Cardiac muscle cell (in vitro differentiated cells and primary cell): ENCODE measurements around the gene PSMD8. TPM values are rescaled to one million over a fixed set of nuclear protein-coding genes. Genes with fewer than 3 reads are reported as not detected.
"Not testable (repeated sequence)": the region's sequence is repeated elsewhere in the genome, so short reads cannot be mapped to it uniquely, and the experiment has no call there.

Source experiments
- DNase-seq, 2 donors: peaks; one replicate each; pipeline versions ENCODE4 v3.0.0 to v3.0.0-alpha.2; 2010 to 2017; ENCODE audit warnings: low read depth in 1 of 2, low spot score in 1 of 2
- H3K27ac ChIP-seq: fragments of 200-600 bp; sonication (generic); 2 replicates; pipeline ENCODE4 v1.5.1; 2016
- H3K27me3 ChIP-seq: fragments of 200-600 bp; sonication (generic); 2 replicates; pipeline ENCODE4 v1.6.0; 2016; ENCODE audit warnings: control low read depth
- H3K36me3 ChIP-seq: fragments of 200-600 bp; sonication (generic); 2 replicates; pipeline ENCODE4 v1.5.1; 2016; ENCODE audit warnings: control low read depth
- H3K4me1 ChIP-seq: fragments of 200-600 bp; sonication (generic); 2 replicates; pipeline ENCODE4 v1.8.1; 2017; ENCODE audit warnings: low read depth, mild to moderate bottlenecking, mixed run types
- H3K4me3 ChIP-seq: fragments of 200-600 bp; sonication (generic); 2 replicates; pipeline ENCODE4 v1.5.1; 2016; ENCODE audit warnings: mild to moderate bottlenecking
- H3K9me3 ChIP-seq: fragments of 200-600 bp; sonication (generic); 2 replicates; pipeline ENCODE4 v1.5.1; 2017; ENCODE audit warnings: low read depth, mild to moderate bottlenecking, control low read depth
- polyA plus RNA-seq: library from polyadenylated mRNA; unstranded; fragments of >200 nt; fragmentation: Nextera tagmentation; extraction: Ambion mirVana; gene quantifications from 2 replicates; pipeline ENCODE4 v1.2.1, GENCODE V29; 2016
- total RNA-seq: library from RNA; depleted of rRNA; stranded (reverse); fragments of >200 nt; gene quantifications from 2 replicates; pipeline ENCODE4 v1.2.3, GENCODE V29; 2016
- TF ChIP-seq, protein P1 (sequence below): IDR thresholded peaks from 2 replicates; pipeline ENCODE4 v1.5.1; 2012; ENCODE audit warnings: low read depth, mild to moderate bottlenecking, low read length

The PSMD8 gene
- total and polyA plus RNA-seq, 2 experiments from 2014 or later: 233 to 303 TPM

DNA sequence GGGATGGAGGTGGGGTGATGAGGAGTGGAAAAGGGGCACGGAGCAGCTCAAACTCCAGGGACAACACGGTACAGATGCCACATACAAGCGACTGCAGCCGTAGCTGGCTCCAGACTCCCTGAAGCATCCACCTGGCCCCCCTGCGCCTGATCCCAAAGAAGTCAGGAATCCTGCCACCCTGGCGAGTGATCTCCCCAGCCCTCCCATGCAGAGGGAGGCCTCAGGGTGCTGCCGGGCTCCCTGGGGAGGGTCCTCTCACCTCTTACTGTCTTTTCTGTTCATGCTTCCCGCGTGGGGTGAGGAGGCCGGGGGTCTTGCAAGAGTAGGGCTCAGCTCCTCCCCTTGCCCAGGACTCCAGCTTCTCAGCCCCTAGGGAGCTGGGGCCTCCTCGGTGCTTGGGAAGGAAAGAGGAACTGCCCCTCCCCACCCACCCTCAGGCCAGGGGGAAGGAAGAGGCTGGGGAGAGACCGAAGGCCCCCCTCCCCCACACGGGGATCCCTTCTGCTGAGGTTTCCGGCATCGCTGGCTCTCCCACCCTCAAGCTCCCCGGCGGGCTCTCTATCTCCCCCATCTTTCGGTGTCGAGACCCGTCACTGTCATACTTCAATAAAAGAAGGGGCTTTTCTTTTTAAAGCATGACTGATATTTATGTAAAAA is 51.6 kb downstream of the PSMD8 start, which contains the start of gene RASGRP4:
Gene RASGRP4 (minus strand): TSS at position 410 of the 657 bp plus-strand sequence. CDS start 128 bp downstream, at position 282.
- no peaks in the 10 kb centered on the region for H3K9me3 ChIP-seq
- H3K36me3 ChIP-seq: no peaks in the 10 kb centered on the region
- no peaks in the 10 kb centered on the region for H3K4me1 ChIP-seq
- peak in 1 of 2 donors; percentile 4 for DNase-seq
- no peak within 1 kb of the TSS for H3K27ac ChIP-seq
- H3K4me3 ChIP-seq: no peak within 1 kb of the TSS
- TF ChIP-seq, protein P1, sequence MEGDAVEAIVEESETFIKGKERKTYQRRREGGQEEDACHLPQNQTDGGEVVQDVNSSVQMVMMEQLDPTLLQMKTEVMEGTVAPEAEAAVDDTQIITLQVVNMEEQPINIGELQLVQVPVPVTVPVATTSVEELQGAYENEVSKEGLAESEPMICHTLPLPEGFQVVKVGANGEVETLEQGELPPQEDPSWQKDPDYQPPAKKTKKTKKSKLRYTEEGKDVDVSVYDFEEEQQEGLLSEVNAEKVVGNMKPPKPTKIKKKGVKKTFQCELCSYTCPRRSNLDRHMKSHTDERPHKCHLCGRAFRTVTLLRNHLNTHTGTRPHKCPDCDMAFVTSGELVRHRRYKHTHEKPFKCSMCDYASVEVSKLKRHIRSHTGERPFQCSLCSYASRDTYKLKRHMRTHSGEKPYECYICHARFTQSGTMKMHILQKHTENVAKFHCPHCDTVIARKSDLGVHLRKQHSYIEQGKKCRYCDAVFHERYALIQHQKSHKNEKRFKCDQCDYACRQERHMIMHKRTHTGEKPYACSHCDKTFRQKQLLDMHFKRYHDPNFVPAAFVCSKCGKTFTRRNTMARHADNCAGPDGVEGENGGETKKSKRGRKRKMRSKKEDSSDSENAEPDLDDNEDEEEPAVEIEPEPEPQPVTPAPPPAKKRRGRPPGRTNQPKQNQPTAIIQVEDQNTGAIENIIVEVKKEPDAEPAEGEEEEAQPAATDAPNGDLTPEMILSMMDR: no peak
- no peaks in the 10 kb centered on the region for H3K27me3 ChIP-seq

DNA sequence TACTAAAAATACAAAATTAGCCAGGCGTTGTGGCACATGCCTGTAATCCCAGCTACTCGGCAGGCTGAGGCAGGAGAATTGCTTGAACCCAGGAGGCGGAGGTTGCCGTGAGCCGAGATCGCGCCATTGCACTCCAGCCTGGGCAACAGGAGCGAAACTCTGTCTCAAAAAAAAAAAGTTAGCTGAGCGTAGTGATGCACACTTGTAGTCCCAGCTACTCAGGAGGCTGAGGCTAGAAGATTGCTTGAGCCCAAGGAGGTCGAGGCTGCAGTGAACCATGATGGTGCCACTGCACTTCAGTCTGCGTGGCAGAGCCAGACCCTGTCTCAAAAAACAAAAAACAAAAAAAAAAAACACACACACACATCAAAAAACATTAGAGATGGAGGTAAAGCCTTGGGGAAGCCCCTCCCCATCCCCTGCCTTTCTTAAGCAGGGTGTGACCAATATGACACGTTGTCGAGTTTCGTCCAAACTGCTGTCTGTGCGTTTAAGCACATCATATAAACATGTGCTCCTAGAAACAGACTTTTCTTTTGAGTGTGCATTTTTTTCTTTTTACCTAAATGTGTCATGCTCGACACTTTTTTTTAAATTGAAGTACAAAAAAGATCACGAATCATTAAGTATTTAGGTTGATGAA is 52.8 kb downstream of the PSMD8 start:
- not testable (repeated sequence) for H3K27me3 ChIP-seq, H3K36me3 ChIP-seq, DNase-seq, H3K4me3 ChIP-seq, H3K4me1 ChIP-seq, H3K27ac ChIP-seq, H3K9me3 ChIP-seq

DNA sequence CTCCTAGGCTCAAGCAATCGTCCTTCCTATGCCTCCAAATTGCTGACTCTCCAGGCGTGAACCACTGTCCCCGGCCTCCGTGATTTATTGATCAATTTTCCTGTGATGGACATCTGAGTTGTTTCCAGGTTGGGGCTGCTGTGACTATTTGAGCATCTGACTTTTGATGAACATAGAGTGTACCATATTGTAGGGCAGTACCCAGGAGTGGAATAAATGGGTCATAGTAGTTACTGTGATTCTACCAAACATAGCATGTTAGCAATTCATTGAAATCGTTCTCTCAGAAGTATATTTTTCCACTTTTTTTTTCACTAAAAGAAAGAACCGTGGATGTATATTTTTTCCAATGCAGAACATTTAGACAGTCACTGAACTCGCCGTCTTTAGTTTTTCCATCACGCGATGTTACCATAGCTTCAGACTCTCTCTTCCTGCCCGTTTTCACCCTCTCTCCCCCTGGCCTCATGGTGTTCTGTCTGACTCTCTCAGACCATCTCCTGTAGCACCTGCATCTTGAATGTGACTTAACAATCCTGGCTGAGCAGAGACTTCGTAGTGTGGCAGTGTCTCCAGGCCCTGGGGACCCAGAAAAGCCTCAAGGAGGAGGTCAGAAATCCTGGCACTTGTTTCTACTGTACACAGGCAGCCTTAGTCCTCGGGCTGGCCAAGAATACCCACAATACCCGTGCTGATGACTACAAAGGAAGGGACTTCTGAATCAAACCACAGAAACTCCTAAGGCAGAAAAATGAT is 54.9 kb downstream of the PSMD8 start:
- no peak overlapping the region for H3K4me3 ChIP-seq
- no peaks in the 10 kb centered on the region for H3K36me3 ChIP-seq
- no peak overlapping the region for H3K27ac ChIP-seq
- no peaks in the 10 kb centered on the region for H3K27me3 ChIP-seq
- peaks cover 5% of the 10 kb centered on the region for H3K4me1 ChIP-seq
- no peak for DNase-seq
- no peaks in the 10 kb centered on the region for H3K9me3 ChIP-seq
- TF ChIP-seq, protein P1: no peak

DNA sequence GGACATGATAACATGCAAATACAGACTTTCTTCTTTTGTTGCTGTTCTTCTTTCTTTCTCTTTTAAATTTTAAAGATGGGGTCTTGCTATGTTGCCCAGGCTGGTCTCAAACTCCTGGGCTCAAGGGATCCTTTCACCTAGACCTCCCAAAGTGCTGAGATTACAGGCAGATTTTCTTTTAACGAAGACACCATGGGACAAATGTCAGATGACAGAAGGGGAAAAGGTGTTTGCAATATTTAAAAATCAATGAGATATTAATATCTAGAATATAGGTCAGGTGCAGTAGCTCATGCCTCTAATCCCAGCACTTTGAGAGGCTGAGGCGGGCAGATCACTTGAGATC is 55.4 kb downstream of the PSMD8 start:
- peaks cover 10% of the 10 kb centered on the region for H3K4me1 ChIP-seq
- no peaks in the 10 kb centered on the region for H3K9me3 ChIP-seq
- no peak for DNase-seq
- H3K27me3 ChIP-seq: no peaks in the 10 kb centered on the region
- TF ChIP-seq, protein P1: no peak
- H3K4me3 ChIP-seq: no peak overlapping the region
- no peak overlapping the region for H3K27ac ChIP-seq
- H3K36me3 ChIP-seq: no peaks in the 10 kb centered on the region

DNA sequence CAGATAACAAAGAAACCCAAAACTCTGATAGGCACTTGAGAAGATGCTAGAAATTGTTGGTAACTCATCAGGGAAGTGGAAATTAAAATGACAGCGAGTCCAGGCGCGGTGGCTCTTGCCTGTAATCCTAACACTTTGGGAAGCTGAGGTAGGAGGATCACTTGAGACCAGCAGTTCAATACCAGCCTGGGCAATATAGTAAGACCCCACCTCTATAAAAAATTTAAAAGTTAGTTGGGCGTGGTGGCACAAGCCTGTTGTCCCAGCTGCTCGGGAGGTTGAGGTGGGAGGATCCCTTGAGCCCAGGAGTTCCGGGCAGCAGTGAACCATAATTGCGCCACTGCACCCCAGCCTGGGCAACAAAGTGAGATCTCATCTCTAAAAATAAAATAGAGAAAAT is 56.6 kb downstream of the PSMD8 start:
- Histone ChIP-seq H3K27me3 (no peaks in the 10 kb centered on the region), H3K36me3 (no peaks in the 10 kb centered on the region), H3K4me3 (no peak overlapping the region), H3K27ac (no peak overlapping the region), H3K9me3 (no peaks in the 10 kb centered on the region), H3K4me1 (peaks cover 17% of the 10 kb centered on the region)
- TF ChIP-seq, protein P1: no peak
- DNase-seq: no peak
